Osteoblast (primary cell): ENCODE data around the gene ZNHIT1. TPM values are rescaled to one million over a fixed set of nuclear protein-coding genes. Genes with fewer than 3 reads are reported as not detected.
A peak's percentile ranks its signal among the peaks of the same experiment; 100 is the strongest.

ENCODE experiments used
- DNase-seq: peaks from one replicate; pipeline ENCODE4 v3.0.0; 2011; ENCODE audit warnings: low spot score, mixed read lengths; ENCODE audit not compliant: insufficient read length; ENCODE audit errors: missing footprints
- H2AFZ ChIP-seq: 2 replicates; pipeline ENCODE4 v1.6.0; 2011; ENCODE audit warnings: mild to moderate bottlenecking, low read length
- H3K27ac ChIP-seq: 2 replicates; pipeline ENCODE4 v1.5.1; 2011; ENCODE audit warnings: mild to moderate bottlenecking, low read depth, low read length, moderate library complexity
- H3K27me3 ChIP-seq: 2 replicates; pipeline ENCODE4 v1.6.0; 2012; ENCODE audit warnings: mild to moderate bottlenecking, control low read depth, inconsistent platforms, low read length, moderate library complexity; ENCODE audit not compliant: insufficient read depth
- H3K36me3 ChIP-seq: 2 replicates; pipeline ENCODE4 v1.5.1; 2011; ENCODE audit warnings: mild to moderate bottlenecking, low read length, control low read depth, moderate library complexity; ENCODE audit not compliant: insufficient read depth
- H3K4me1 ChIP-seq: 2 replicates; pipeline ENCODE4 v1.5.1; 2011; ENCODE audit warnings: mild to moderate bottlenecking, low read length, control low read depth, moderate library complexity; ENCODE audit not compliant: insufficient read depth
- H3K4me2 ChIP-seq: 2 replicates; pipeline ENCODE4 v1.6.0; 2011; ENCODE audit warnings: mild to moderate bottlenecking, low read length; ENCODE audit not compliant: insufficient read depth
- H3K4me3 ChIP-seq: fragments of 200-600 bp; sonication (generic); 3 replicates; pipeline ENCODE4 v1.5.1; 2012; ENCODE audit warnings: mild to moderate bottlenecking, low read length, inconsistent platforms; ENCODE audit not compliant: insufficient read depth
- H3K79me2 ChIP-seq: 2 replicates; pipeline ENCODE4 v1.6.0; 2012; ENCODE audit warnings: mild to moderate bottlenecking, low read length, control low read depth, inconsistent platforms; ENCODE audit not compliant: insufficient read depth
- H3K9me3 ChIP-seq: 2 replicates; pipeline ENCODE4 v1.5.1; 2011; ENCODE audit warnings: low read depth, low read length, control low read depth
- H4K20me1 ChIP-seq: 2 replicates; pipeline ENCODE4 v1.6.0; 2012; ENCODE audit warnings: mild to moderate bottlenecking, low read length, control low read depth; ENCODE audit not compliant: insufficient read depth
- total RNA-seq: library from RNA; depleted of rRNA; stranded (reverse); fragments of >200 nt; gene quantifications from 2 replicates; pipeline ENCODE4 v1.2.3, GENCODE V29; 2012
- TF ChIP-seq, protein P1 (sequence below): IDR thresholded peaks from 2 replicates; pipeline ENCODE4 v1.5.1; 2011; ENCODE audit warnings: mild to moderate bottlenecking, low read depth, low read length, moderate library complexity; ENCODE audit errors: extremely low read depth

The ZNHIT1 gene
- total RNA-seq, 1 donor, result 64.4 TPM

- no peak overlapping the region for H3K27ac ChIP-seq
- DNase-seq, result no peak
- H3K4me1 ChIP-seq, result peaks cover 3% of the 10 kb centered on the region
- H3K36me3 ChIP-seq, result peaks cover 37% of the 10 kb centered on the region
- TF ChIP-seq, protein P1, sequence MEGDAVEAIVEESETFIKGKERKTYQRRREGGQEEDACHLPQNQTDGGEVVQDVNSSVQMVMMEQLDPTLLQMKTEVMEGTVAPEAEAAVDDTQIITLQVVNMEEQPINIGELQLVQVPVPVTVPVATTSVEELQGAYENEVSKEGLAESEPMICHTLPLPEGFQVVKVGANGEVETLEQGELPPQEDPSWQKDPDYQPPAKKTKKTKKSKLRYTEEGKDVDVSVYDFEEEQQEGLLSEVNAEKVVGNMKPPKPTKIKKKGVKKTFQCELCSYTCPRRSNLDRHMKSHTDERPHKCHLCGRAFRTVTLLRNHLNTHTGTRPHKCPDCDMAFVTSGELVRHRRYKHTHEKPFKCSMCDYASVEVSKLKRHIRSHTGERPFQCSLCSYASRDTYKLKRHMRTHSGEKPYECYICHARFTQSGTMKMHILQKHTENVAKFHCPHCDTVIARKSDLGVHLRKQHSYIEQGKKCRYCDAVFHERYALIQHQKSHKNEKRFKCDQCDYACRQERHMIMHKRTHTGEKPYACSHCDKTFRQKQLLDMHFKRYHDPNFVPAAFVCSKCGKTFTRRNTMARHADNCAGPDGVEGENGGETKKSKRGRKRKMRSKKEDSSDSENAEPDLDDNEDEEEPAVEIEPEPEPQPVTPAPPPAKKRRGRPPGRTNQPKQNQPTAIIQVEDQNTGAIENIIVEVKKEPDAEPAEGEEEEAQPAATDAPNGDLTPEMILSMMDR, result no peak
- peaks cover 15% of the 10 kb centered on the region for H3K79me2 ChIP-seq
- no peak overlapping the region for H2AFZ ChIP-seq
- H3K9me3 ChIP-seq, result no peaks in the 10 kb centered on the region
- H4K20me1 ChIP-seq, result peaks cover 3% of the 10 kb centered on the region
- no peaks in the 10 kb centered on the region for H3K27me3 ChIP-seq
- no peak overlapping the region for H3K4me2 ChIP-seq
- H3K4me3 ChIP-seq, result no peak overlapping the region
These were observed 6.5 kb upstream of the ZNHIT1 start for GRCh38 chr7:101211501-101211900.

GRCh38 chr7:101212014-101212413 lies 6.0 kb upstream of the ZNHIT1 start:
- H3K4me3 ChIP-seq, result no peak overlapping the region
- peaks cover 3% of the 10 kb centered on the region for H4K20me1 ChIP-seq
- DNase-seq, result peak; percentile 84
- H2AFZ ChIP-seq, result no peak overlapping the region
- TF ChIP-seq, protein P1, result no peak
- H3K4me2 ChIP-seq, result no peak overlapping the region
- peaks cover 37% of the 10 kb centered on the region for H3K36me3 ChIP-seq
- H3K27ac ChIP-seq, result no peak overlapping the region
- H3K79me2 ChIP-seq, result peaks cover 20% of the 10 kb centered on the region
- no peaks in the 10 kb centered on the region for H3K9me3 ChIP-seq
- no peaks in the 10 kb centered on the region for H3K27me3 ChIP-seq
- H3K4me1 ChIP-seq, result peaks cover 5% of the 10 kb centered on the region

GRCh38 chr7:101216001-101216859 lies 1.7 kb upstream of the ZNHIT1 start:
- H3K27me3 ChIP-seq, result no peaks in the 10 kb centered on the region
- peak overlapping the region; percentile 89 for H3K4me3 ChIP-seq
- H4K20me1 ChIP-seq, result peaks cover 3% of the 10 kb centered on the region
- no peaks in the 10 kb centered on the region for H3K9me3 ChIP-seq
- peak overlapping the region; percentile 91 for H3K4me2 ChIP-seq
- peak overlapping the region; percentile 58 for H3K27ac ChIP-seq
- H3K4me1 ChIP-seq, result peaks cover 16% of the 10 kb centered on the region
- TF ChIP-seq, protein P1, result no peak
- H3K36me3 ChIP-seq, result peaks cover 20% of the 10 kb centered on the region
- H3K79me2 ChIP-seq, result peaks cover 54% of the 10 kb centered on the region
- peak overlapping the region; percentile 79 for H2AFZ ChIP-seq
- peak; percentile 95 for DNase-seq

DNA sequence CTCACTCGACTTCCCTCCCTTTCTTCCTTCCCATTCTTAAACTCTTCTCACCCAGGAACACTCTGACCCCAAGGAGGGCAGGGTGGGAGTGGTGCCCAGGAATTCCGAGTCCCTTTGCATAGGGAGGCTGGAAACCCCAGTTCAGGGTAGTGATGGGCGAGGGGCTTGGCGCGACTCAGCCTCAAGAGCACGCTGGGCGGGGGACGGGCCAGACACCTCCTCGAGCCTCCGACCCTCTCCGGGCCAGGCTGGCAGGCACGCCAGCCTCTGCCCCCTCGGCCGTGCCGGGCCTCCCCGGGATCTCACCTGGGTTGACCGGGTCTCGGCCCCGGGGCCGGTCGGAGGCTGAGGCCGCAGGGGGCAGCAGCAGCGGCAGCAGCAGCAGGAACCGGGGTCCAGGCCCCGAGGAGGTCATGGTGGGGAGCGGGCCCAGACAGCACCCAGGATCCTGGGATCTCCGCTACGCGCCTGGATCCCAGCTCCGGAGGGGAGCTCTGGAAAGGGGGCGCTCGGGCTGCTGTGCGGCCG lies 1.0 kb upstream of the ZNHIT1 start:
- Histone ChIP-seq H3K4me2 (peak overlapping the region; percentile 91), H4K20me1 (peaks cover 3% of the 10 kb centered on the region), H3K9me3 (no peaks in the 10 kb centered on the region), H2AFZ (peak overlapping the region; percentile 79), H3K4me3 (peak overlapping the region; percentile 89), H3K79me2 (peaks cover 61% of the 10 kb centered on the region), H3K36me3 (peaks cover 13% of the 10 kb centered on the region), H3K27ac (peak overlapping the region; percentile 58), H3K27me3 (no peaks in the 10 kb centered on the region), H3K4me1 (peaks cover 16% of the 10 kb centered on the region)
- DNase-seq, result no peak
- TF ChIP-seq, protein P1, result no peak
